Left forelimb (tissue), 1 donor: ENCODE data around the gene HOXC6.

Experiments used
- DNase-seq: peaks from one replicate; pipeline ENCODE4 v3.0.0-alpha.2; 2018; ENCODE audit warnings: low spot score

The HOXC6 gene

DNA sequence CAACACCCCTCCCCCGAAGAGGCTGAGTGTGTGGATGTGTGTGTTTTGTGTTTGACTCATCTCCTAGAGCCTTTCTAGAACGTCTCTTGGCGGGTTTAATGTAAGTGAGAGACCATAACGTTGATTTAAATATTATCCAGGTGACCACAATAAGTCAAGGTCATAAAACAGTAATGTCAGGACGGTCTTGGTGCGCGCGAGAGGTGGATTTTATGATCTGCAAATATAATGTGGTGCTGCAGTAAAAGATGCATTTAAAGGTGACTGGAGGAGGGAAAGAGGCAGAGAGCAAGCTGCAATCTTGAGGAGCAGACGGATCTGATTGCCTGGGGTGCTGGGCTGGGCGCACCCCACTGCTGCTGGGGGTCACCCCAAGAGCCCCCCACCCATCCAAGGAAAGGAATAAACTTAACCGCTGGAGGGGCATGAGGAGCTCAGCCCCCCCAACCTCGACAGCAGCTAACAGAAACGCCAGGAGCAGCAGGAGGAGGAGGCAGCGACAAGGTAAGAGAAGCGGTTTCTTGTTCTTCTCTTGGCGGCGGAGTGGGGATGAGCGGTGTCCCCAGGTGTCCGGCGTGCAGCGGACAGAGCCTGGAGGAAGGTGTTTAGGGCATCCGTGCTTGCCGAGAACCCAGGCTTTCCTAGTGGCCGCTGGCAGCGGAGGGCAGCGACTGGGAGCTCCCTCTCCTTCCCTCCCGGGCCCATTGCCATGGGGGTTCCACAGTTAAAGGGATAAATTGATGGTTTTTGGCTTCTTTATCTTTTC lies 37.7 kb upstream of the HOXC6 start:
- no peak for DNase-seq

DNA sequence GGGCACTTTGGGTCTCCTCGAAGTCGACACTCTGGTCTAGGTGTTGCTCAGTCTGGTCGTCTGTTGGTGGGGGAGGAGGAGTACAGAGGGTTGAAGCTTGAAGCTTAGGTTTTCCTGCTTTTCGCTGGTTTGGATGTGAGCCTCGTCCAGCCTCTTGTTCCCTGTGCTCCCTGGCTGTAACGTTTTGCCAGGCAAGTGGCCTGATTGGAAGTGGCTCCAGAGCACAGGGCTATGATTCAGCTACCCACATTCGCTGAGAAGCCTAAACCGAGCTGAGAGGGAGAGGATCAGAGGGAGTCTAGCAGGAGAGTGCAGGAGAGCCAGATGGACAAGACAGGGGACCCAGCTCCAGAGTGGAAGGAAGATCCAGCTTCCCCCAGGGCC lies 37.2 kb upstream of the HOXC6 start:
- no peak for DNase-seq

DNA sequence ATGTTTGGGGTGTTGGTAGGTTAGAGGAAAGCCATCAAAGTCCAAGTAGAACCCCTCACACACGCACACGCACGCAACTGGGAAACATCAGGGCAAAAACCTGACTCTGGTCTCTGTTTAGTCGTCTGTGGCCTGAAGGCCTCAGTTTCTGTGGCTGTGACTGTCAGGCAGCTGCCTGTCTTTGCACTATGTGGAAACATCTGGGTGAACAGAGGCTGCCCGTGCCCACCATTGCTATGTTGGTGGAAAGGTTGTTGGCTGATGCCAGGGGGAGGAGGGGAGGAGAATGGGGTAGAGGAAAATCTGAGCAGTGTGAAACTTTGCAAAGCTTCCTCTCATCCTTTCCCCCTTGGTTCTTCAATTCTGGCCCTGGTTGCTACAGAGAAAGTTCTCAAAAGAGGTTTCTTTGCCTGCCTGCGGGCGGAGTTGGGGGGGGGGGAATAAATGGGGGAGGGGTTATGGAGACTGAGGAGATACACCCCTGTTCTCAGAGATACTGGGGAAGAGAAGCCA lies 35.8 kb upstream of the HOXC6 start:
- no peak for DNase-seq

DNA sequence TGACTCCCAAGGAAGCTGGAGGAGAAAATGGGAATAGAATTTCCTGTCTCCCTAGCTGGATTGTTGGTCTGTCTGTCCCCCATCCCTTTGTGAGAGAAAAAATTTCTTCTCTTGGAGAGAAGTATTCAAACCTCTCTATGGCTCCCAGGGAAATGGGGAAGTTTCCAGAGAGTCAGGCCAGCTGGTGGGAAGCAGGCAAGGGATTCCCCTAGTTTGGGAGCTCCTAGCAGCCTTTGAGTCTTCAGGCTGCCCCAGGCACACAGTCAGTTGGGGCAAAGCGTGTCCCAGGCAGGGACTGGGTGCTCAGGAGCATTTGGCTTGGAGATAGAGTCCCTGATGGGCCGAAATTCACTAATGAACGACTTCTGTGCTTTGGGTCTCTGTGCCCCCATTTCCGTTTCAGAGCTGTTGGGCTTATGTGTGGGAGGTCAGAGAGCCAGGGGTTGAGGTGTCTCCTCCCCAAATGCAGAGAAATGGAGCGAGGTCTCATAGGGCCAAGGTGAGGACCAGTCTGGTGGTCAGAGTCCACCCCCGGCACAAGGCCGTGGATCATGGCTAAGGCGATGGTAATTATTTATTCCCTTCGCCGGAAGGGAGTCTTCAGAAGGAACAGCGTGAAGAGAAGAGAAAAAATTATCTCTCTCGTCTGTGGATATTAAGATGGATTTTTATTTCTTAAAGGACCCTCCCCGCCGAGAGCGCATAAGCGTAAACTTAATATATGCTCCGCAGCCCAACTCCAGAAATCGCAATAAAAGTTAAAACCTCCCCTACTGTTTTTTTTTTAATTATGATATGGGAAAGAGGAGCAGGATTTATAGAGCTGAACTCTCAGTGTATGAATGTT lies 34.9 kb upstream of the HOXC6 start:
- no peak for DNase-seq

DNA sequence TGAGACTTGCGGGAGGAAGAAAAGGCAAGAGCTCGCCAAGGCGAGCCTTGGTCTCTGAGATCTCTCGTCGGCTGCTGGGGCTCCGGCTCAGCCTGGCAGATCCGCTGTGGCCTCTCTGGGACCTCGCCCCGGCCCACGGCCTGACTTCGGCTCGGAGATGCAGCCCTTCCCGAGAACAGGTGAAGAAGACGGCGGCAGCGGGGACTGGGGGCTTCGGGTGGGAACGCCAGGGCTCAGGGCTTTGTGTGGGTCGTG lies 34.3 kb upstream of the HOXC6 start:
- no peak for DNase-seq

DNA sequence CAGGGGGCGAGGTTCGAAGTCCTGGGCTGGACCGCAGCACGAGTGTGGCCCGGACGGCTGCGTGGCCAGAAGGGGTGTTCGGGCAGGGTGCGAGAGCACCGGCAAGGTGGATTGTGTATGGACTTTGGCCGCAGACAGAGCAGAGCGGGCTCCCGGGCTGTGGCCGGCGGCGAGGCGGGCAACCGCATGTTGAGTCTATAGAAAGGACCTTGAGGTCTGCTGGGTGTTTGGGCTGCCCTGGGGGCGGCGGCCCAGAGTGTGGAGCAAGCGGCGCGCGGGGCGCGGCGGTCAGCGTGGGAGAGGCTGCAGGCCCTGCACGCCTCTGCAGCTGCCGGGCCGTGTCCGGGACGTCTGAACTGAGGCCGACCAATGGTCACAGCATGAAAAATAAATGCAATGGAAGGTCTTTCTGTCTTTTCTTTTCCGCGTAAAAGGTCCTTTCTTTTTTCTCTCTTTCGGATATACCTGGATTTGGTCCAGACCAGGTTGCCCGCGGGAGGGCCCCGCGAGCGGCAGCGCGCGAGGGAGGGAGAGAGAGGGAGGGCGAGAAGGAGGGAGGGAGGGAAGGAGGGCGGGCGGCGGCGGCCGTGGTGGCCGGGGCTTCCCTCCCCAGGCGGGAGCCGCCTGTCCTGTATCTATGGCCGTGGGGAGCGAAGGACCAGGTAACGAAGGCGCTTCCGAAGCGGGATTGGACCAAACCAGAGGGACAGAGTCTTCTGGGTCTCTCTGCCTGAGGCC lies 33.8 kb upstream of the HOXC6 start:
- DNase-seq: no peak

DNA sequence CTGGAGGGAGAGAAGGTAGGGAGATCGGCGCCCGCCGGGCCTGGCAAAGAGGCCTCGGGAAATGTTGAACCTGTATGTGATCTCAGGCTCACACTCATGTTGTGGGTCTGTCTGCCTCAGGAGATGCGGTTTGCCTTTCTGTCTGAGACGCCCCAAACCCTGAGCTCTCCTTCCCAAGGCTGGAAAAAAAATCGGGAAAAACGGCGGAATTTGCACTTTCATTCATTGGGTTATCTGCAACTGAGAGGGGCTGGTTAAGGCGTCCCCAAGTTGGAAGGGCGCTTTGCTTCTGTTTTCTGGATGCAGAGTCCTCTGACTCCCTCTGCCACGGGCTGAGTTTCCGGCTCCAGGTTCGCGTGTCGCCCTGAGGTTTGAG lies 33.2 kb upstream of the HOXC6 start:
- DNase-seq: no peak

DNA sequence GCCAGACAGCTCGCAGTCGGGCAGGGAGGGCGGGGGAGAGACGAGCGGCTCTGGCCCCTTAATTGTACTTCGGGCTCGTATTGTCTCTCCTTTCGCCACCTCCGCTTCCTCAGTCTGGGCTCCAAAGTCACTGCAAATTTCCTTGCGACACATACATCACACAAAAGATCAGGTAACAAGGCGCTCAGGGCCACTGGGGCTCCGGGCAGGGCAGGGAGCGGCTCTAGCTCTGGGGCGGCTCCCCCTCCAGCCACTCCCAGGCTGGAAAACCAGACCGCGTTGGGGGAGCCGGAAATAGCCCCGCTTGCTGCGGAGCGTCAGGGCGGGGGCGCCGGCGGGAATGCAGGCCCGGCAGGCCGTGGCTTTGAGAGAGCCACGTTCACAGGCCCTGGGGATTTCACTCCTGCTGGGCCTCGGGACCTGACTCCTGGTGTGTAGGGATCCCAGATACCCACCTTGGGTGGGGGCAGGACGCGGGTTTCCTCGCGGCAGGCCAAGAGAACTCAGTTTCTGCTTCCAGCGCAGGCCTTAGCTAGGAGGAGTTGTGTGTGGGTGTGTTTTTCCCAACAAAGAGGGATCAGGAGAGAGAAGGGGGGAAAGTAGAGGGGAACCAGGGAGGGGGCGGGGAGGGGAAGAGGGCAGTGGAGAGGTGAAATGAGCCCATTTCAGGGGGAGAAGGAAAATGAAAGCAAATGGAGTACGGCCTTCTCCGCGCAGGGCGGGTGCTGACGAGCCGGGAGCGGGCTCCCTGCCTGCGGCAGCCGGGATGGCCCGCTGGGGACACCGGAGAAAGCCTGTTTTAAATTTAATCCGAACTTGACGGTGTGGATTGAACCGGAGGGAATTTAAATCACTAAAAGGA lies 32.6 kb upstream of the HOXC6 start:
- no peak for DNase-seq

DNA sequence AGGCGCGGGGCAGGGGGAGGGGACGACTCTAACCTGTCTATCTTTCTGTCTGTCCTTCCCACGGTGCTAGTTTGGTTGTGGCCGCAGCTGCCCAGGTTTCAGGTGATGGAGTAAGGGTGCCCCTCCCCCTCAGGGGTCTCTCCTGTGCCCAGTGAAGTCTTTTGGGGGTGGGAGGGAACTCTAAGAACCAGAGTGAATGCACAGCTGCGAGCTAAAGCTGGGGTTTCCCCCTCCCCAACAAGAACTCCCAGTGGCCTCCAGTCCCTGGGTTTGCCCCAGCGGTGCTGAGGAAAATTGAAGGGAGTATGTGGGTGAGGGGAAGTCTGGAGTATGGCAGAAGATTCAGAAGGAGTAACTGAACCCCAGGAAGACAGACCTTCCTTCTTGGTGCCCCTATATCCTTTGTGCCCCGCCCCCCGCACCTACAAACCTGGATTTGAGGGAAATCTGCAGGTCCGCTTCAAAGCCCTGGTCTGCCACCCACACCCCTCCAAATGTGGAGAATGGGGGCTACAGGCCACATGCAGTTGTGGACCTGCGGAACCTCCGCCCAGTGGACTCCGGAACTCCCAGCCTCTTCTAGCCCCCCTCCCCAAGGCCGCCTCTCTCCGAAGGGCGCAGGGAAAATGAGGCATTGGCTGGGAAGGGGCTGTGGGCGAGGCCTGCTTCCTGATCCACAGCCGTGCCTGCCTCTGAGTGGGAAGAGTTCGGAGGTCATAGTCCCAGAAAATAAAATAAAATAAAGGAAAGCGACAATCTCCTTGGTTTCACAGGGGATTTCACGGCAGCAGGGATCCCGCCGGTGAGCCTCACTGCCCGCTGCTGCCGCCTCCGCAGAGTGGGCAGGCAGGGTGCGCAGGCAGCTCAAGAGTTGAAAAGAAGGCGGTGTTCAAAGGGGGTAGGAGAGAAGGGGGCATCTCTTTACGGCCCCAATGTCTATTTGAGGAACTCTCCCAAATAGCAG lies 31.7 kb upstream of the HOXC6 start:
- DNase-seq: no peak

DNA sequence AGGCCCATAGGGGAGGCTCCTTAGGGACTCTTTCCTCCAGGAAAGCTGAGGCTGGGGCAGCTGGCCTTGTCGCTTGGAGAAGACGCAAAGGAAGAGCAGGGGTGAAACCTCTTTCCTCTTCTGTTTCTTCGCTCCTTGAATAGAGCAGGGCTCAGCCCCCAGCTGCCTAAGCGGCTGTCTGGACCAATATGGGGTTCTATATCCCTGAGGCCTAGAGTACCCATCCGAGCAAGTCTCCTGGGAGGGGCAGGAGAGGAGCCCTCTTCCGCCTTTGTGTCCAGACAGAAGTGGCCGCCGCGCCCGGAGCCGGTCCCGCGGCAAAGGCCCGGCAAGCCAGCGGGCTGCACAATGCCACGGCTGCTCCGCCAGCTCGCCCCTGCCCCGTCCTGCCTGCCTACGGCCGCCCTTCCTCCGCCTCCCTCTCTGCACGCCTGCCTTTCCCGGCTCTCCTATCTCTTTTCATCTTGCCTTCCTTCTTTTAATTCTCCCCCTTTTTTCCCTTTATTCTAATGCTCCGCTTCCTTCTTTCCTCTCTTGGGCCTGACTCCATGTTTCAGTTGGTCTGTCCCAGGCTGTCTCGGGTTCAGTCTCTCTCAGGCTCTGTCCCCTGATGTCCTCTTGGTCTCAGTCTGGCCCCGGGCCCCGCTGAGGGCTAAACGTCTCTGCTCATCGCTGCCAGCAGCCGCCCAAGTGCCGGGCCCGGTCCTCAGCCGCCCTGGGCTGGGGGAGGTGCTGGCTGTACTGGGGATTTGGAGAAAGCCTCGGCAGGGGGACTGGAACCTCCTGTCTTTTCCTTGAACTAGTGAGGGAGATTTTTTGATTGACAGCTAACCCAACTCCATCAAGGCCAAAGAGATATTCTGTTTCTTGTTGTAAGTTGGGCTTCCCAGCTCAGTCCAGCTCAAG lies 30.8 kb upstream of the HOXC6 start:
- no peak for DNase-seq

DNA sequence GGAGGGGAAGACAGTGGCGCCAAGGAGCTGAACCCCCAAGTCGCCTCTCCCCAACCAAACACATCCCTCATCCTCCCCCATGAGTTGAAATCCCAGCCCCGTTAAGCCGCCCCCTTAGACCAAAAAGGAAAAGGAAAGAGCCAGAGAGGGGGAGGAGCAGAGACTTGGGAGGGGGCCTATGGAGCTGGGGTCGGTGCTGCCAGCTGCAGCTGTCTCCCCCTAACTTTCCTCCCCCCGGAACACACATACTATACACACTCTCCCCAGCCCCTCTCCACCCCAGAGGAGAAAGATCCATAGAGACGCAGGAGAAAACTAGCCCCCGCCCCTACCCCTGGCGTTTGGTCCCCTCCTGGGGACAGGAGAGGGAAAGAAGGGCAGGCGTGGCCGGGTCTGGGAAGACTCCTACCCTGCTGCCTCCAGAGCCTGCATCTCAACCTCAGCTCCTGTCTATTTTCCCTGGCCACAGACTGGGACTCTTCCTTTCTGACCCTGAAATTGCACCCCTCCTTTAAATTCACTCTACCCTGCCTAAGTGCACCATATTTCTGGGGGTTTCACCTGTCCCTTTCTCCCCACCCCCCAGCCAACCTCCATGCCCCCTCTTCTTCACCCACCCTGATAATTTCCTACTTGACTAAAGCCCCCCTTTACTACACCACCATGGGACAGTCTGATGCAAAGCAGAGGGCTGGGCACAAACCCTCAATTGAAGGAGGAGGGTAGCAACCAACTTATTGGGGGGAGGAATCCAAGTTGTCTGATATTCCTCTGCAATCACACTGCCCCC lies 29.9 kb upstream of the HOXC6 start:
- DNase-seq: no peak

DNA sequence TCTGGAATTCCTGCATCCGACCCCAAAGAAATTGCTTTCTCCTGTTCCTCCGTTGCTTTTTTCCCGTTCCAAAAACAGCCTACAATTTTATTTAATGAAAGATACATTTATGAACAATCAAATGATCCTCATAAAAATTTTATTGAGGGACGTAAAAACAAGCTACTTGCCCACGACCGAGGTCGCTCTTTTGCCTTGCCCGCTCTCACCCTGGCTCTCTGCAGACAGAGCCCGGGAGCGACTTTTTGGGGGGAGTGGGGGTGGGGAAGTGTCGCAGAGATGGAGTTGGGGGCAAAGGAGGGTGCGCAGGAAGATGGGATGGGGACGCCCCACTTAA lies 29.4 kb upstream of the HOXC6 start:
- DNase-seq: no peak

DNA sequence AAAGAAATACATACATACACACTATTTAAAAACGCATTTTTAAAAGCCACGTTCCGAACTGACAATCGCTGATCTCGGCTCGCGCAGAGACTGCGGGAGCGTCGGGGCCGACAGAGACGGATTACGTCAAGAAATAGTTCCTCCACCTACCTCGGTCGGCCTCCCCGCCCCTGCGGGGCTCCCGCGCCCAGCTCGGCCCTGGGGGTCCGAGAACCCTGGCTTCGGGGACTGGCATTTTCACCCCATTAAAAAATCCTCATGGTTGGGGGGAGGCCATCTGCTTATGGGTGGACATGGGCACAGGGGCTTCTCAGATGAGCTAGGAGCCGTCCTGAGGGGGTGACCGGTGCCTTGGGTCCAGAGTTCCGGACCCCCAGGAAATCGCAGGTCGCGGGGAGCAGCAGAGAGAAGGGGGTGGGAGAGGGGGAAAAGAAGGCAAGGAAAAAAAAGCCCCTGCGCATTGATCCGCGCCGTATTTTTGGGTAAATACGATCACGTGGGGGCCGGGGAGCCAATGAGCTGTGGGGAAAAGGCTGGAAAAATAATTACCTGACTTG lies 28.6 kb upstream of the HOXC6 start:
- DNase-seq: no peak

DNA sequence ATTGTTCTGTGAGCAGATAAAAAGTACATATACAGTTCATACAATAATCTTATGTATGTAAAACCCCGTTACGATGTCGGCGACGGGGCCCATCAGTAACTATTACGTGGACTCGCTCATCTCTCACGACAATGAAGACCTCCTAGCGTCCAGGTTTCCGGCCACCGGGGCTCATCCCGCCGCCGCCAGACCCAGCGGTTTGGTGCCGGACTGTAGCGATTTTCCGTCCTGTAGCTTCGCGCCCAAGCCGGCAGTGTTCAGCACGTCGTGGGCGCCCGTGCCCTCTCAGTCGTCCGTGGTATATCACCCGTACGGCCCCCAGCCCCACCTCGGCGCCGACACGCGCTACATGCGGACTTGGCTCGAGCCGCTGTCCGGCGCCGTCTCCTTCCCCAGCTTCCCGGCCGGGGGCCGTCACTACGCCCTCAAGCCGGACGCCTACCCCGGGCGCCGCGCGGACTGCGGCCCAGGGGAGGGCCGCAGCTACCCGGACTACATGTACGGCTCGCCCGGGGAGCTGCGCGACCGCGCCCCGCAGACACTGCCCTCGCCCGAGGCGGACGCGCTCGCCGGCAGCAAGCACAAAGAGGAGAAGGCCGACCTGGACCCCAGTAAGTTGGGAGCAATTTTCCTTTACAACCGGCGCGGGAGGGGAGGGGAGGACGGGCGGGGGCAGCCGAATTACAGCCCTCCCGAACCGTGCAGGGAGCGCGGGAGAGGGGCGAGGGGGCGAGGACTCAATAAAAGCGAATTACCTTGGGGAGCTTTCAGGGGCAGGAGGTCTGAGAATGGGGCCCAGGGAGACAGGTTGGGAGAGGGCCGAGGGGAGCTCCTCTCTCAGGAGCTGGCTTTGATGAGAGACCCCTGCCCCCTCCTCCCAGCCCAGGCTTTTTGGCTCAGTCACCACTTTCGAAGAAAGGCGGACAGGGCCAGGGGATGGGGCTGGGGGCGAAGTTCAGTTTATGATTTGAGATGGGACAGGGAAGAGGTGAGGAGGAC lies 27.8 kb upstream of the HOXC6 start, which contains the start of gene HOXC9:
TSS of gene HOXC9 (plus strand) at position 46 of the 999 bp plus-strand sequence. CDS start at position 74, 28 bp downstream.
- no peak for DNase-seq

DNA sequence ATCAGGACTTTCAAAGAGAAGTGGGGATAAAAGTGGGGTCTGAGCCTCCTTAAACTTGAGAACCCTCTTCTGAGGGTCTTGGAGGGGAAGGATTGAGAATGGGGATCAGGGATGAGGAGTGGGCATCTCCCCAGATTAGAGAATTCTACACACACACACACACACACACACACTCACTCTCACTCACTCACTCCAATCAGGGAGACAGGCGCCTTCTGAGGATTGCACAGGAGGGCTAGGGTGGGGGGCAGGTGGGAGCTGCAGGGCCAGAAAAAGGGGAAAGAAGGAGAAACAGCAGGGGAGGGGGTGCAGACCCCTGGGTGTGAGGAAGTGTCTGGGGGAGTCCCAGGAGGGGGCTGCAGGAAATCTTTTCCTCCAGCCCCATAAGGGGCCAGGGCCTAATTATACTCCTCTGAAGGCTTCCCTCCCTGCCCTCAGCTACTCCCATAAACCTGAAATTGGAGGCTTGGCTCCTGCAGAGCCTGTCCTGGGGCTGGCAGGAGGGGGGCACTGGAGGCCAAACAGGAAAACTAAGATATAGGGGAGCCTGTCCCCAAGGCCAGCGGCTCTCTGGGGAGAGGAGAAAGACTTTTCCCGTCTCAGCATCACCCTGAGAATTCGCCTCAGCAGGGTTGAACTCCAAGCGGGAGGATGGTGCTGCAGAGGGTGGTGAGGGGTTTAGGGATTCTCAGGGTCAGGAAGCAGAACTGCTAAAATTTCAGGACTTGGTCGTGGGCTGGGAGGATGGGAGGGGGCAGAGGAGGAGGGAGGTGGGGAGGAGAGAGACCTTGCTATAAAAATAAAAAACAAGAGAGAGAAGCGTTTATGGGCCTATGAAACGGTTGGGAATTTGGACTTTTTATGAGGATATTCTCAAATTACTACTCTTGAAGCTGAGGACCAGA lies 26.7 kb upstream of the HOXC6 start:
- no peak for DNase-seq

DNA sequence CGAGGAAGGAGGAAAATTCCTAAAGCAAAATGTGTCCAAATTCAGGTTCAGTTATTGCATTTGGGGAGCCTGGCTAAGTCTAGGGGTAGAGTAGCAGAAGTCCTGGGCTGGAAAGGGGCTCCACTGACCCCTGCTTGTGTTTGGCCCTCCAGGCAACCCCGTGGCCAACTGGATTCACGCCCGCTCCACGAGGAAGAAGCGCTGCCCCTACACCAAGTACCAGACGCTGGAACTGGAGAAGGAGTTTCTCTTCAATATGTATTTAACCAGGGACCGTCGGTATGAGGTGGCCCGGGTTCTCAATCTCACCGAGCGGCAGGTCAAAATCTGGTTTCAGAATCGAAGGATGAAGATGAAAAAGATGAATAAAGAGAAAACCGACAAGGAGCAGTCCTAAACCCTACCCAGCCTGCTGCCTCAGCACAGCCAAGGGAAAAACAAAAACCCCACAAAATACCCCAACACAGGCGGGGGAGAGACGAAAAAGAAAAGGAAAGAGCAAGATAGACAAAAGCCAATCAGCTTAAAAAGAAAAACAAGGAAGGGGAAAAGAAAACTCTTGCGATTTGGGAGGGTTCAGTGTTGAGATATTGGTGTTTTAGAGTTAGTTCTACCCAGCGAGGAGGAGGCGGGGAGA lies 25.8 kb upstream of the HOXC6 start:
- no peak for DNase-seq
